Glutamatergic neuron (in vitro differentiated cells): Measurements from ENCODE around the gene NTN1. TPM values are rescaled to one million over a fixed set of nuclear protein-coding genes. Genes with fewer than 3 reads are reported as not detected.
A peak's percentile ranks its signal among the peaks of the same experiment; 100 is the strongest.

Experiments
- DNase-seq: peaks from one replicate; pipeline ENCODE4 v3.0.0; 2022
- H3K27ac Mint-ChIP-seq: one replicate; pipeline ENCODE4 v1.8.0; 2020; ENCODE audit warnings: mild to moderate bottlenecking, mixed read lengths, inconsistent platforms; ENCODE audit not compliant: unreplicated experiment
- H3K27me3 Mint-ChIP-seq: one replicate; pipeline ENCODE4 v1.8.0; 2020; ENCODE audit warnings: mild to moderate bottlenecking, moderate library complexity, mixed read lengths, inconsistent platforms; ENCODE audit not compliant: unreplicated experiment
- H3K36me3 Mint-ChIP-seq: one replicate; pipeline ENCODE4 v1.8.0; 2020; ENCODE audit warnings: mild to moderate bottlenecking, mixed read lengths, inconsistent platforms; ENCODE audit not compliant: unreplicated experiment
- H3K4me1 Mint-ChIP-seq: one replicate; pipeline ENCODE4 v1.8.0; 2020; ENCODE audit warnings: mild to moderate bottlenecking, low read depth, mixed read lengths, inconsistent platforms; ENCODE audit not compliant: unreplicated experiment
- H3K4me3 Mint-ChIP-seq: one replicate; pipeline ENCODE4 v1.8.0; 2020; ENCODE audit warnings: mild to moderate bottlenecking, mixed read lengths, inconsistent platforms; ENCODE audit not compliant: unreplicated experiment
- H3K9me3 Mint-ChIP-seq: one replicate; pipeline ENCODE4 v1.8.0; 2020; ENCODE audit warnings: mild to moderate bottlenecking, moderate library complexity, mixed read lengths, inconsistent platforms; ENCODE audit not compliant: unreplicated experiment
- total RNA-seq: library from RNA; stranded (reverse); fragmentation: NEBNext Ultra II Directional; extraction: Animal tissue kit (Norgen Biotek cat#: 25700); gene quantifications from one replicate; pipeline ENCODE4 v1.2.1, GENCODE V29; 2021; ENCODE audit not compliant: unreplicated experiment
- TF ChIP-seq, protein P1 (sequence below): fragments of 200-600 bp; sonication (generic); IDR thresholded peaks from one replicate; pipeline ENCODE4 v1.5.0; 2021; ENCODE audit not compliant: partially characterized antibody, unreplicated experiment

NTN1 gene
- total RNA-seq, 1 donor from 2014 or later: 0.76 TPM

DNA sequence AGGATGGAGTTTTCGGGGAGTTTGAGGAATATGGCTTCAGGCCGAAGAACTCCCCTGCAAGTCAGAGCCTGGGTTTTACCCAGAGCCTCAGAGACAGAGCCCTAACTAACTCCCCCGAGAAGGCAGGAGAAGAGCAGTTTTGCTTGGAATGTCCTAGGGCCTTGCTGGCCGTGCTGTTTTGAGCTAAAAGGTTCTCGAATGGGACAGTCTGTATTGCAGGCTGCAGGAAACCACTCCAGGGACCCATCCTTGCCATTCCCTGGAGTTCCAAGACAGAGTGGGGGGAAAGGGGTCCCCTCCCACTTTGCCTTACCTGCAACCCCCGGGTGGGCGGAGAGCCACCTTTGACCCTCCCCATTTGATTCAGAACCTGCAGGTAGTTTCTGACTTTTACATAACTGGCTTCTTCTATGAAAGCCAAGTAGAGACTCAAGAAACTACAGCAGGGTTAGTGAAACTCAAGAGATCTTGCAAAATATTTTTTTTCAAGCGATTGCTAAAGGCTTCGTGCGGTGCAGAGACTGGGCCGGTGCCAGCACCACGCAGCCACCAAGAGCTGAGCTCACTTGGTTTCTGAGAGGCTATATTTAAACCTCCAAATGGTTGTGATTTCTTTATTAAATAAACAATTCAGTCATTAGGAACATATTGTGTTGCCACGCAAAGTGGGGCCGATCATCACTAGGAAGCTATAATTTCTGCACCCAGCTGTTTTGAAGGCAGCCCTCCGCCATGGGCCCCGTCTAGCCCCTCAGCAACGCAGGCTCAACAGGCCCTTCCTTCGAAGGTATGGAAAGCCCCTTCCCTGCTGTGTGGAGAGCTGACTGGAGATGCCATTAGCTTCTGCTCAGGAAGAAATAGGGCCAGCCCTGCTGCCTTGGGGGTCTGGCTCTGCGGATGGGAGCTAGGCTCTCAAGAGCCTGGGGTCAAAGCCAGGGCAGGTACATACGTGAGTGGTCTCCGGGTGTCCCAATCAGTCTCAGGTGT, 223.0 kb downstream of the NTN1 start:
- no peaks in the 10 kb centered on the region for H3K36me3 Mint-ChIP-seq
- peaks cover 6% of the 10 kb centered on the region for H3K27me3 Mint-ChIP-seq
- H3K4me3 Mint-ChIP-seq: no peak overlapping the region
- TF ChIP-seq, protein P1, sequence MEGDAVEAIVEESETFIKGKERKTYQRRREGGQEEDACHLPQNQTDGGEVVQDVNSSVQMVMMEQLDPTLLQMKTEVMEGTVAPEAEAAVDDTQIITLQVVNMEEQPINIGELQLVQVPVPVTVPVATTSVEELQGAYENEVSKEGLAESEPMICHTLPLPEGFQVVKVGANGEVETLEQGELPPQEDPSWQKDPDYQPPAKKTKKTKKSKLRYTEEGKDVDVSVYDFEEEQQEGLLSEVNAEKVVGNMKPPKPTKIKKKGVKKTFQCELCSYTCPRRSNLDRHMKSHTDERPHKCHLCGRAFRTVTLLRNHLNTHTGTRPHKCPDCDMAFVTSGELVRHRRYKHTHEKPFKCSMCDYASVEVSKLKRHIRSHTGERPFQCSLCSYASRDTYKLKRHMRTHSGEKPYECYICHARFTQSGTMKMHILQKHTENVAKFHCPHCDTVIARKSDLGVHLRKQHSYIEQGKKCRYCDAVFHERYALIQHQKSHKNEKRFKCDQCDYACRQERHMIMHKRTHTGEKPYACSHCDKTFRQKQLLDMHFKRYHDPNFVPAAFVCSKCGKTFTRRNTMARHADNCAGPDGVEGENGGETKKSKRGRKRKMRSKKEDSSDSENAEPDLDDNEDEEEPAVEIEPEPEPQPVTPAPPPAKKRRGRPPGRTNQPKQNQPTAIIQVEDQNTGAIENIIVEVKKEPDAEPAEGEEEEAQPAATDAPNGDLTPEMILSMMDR: no peak
- H3K9me3 Mint-ChIP-seq: peaks cover 1% of the 10 kb centered on the region
- DNase-seq: no peak
- no peak overlapping the region for H3K27ac Mint-ChIP-seq
- peaks cover 3% of the 10 kb centered on the region for H3K4me1 Mint-ChIP-seq

GRCh38 chr17:9247401-9247938, 226.2 kb downstream of the NTN1 start:
- Mint-ChIP-seq H3K27me3 (peaks cover 3% of the 10 kb centered on the region), H3K36me3 (no peaks in the 10 kb centered on the region), H3K4me3 (no peak overlapping the region), H3K27ac (no peak overlapping the region), H3K9me3 (peaks cover 3% of the 10 kb centered on the region), H3K4me1 (peaks cover 8% of the 10 kb centered on the region)
- DNase-seq: no peak
- TF ChIP-seq, protein P1: no peak

DNA sequence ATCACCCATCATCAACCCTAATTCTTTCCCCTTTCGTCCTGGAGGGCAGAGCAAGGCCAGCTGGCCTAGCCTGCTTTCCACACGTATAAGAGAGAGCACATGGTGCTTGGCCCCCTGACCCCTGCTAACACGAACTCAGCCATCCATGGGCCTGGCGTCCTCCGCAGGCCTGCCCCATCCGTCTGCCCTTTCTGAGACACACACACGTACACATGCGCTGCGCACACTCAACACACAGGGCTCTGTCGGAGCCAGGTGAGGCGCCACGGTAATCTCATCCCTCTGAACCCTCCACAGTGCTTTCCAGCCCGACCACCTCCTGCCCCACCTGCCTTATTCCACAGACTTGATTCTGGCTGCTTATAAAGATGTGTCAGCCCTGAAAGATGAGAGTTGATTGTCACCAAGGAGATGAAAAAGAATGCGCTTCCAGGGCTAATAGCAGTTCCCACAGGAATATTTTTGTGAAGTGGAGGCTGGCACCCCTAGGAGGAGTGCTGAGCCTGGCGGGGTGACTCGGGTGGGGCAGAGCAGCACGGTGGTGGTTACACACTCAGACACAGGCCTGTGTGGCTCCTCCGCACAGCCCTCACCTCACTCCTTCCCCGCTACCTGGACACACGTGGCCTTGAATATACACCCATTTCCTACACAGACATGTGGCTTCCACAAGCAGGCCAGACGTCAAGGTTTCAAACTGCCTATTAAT, 228.1 kb downstream of the NTN1 start:
- H3K4me1 Mint-ChIP-seq: peaks cover 8% of the 10 kb centered on the region
- peaks cover 3% of the 10 kb centered on the region for H3K36me3 Mint-ChIP-seq
- H3K4me3 Mint-ChIP-seq: no peak overlapping the region
- TF ChIP-seq, protein P1: no peak
- H3K27ac Mint-ChIP-seq: peak overlapping the region; percentile 0
- peaks cover 3% of the 10 kb centered on the region for H3K9me3 Mint-ChIP-seq
- DNase-seq: no peak
- H3K27me3 Mint-ChIP-seq: no peaks in the 10 kb centered on the region

DNA sequence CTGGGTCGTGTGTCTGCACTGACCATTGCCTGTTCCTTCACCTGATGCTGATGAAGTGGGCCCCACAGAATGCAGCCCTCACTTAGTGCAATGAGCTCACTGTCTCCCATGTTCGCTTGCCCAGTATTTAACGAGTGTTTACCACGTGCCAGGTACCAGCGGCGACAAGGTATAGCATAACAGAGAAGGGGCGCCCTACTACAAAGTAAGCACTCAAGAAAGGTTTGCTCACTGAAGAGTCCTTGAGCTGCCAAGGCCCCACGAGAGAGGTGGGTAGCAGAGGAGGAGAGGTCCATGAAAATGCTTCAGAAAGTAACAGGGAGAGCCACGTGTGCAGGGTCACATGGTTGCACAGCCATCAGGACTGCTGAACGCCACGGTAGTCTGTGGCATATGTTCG, 230.0 kb downstream of the NTN1 start:
- Mint-ChIP-seq H3K4me1 (peaks cover 8% of the 10 kb centered on the region), H3K9me3 (peaks cover 4% of the 10 kb centered on the region), H3K36me3 (peaks cover 3% of the 10 kb centered on the region), H3K27ac (peak overlapping the region; percentile 24), H3K27me3 (no peaks in the 10 kb centered on the region), H3K4me3 (no peak overlapping the region)
- TF ChIP-seq, protein P1: no peak
- peak; percentile 1 for DNase-seq
